GM18505 (cell line): Measurements from ENCODE around the gene SSR4.

Source experiments
- ATAC-seq: cut with Tn5 transposase; IDR thresholded peaks from one replicate; pipeline ENCODE4 v1.9.1; 2021; ENCODE audit not compliant: unreplicated experiment
- POLR2A ChIP-seq: IDR thresholded peaks from 4 replicates; pipeline ENCODE4 v1.6.1; 2011; ENCODE audit warnings: borderline replicate concordance; ENCODE audit not compliant: insufficient read depth, insufficient read length; ENCODE audit errors: extremely low read depth

SSR4 gene

DNA sequence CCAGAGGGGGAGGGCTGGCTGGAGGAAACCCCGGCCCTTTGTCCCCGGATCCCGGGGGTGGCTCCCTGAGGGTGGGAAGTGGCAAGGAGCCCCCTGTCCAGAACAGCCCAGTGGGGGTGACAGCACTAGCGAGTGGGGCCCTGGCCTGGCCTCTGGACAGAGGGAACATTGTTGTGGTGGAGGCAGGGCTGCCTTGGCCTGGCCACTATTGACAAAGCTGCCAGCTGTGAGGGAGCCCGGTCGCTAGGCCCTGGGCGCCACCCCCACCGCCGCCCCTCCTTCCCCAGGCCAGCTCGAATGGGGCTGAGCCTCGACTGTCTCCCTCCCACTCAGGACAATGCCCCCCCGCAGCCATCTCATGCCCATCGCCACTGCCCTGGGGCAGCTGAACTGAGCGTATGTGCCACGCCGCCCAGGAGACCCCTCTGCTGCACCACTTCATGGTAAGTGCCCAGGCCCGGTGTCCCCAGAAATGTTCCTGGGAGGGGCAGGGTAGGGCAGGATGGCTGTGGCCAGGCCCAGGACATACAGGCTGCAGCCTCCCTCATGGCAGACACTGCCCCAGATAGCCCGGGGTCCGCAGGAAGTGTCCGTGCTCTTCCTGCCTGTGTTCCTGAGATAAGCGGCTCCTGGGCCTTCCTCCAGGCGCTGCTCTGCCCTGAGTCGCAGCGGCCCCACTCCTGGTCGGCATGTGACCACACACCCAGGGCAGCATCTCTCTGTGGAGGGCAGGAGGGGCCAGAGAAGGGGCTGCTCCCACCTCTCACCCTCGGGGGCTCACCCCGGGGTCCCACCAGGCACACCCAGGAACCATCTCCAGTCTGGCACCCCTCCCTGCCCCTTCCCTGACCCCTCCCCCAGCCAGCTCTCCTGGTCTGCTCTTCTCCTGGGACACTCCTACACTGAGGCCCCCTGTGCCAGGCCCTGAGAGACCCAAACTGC, 29.1 kb upstream of the SSR4 start:
- TF ChIP-seq POLR2A: no peak
- no peak for ATAC-seq

DNA sequence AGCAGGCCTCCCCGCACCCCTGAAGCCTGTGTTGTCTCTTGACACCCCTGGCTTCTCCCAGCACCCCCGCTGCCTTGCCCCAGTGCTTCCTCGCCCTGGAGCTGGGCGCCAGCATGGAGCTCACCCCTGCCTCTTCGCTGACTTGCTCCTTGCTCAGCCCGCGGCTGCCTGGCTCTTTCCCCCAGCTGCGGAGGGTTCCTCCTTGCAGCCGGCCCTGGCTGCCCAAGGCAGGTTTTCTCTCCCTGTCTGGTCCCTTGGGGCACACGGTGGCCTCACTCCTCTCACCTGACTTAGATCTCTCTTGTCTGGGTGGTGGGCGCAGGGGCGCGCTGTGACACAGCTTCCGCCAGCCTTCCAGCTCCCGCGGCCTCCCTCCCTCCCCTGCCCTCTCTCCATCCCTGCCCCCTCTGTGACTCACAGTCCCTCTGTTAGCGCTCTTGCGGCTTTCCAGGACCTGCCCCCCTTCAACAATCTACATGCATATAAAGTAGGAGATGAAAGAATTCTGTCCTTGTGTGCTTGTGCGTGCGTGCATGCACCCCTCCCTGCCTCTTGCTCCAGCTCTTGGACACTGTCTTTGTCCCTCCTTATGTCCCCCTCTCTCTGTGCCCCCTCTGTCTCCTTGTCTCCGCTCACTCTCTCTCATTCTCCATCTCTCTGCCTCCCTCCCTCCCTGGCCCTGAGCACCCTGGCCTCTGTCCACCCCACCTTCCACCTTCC, 28.2 kb upstream of the SSR4 start:
- TF ChIP-seq POLR2A: no peak

DNA sequence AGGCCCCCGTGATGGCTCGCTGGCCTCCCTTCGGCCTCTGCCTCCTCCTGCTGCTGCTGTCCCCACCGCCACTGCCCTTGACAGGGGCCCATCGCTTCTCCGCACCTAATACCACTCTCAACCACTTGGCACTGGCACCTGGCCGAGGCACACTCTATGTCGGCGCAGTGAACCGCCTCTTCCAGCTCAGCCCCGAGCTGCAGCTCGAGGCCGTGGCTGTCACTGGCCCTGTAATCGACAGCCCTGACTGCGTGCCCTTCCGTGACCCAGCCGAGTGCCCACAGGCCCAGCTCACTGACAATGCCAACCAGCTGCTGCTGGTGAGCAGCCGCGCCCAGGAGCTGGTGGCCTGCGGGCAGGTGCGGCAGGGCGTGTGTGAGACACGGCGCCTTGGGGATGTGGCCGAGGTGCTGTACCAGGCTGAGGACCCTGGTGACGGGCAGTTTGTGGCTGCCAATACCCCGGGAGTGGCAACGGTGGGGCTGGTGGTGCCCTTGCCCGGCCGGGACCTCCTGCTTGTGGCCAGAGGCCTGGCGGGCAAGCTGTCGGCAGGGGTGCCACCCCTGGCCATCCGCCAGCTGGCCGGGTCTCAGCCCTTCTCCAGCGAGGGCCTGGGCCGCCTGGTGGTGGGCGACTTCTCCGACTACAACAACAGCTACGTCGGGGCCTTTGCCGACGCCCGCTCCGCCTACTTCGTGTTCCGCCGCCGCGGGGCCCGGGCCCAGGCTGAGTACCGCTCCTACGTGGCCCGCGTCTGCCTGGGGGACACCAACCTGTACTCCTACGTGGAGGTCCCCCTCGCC, 27.4 kb upstream of the SSR4 start:
- ATAC-seq: no peak
- TF ChIP-seq POLR2A: no peak

More for the DNA sequence above, 28.2 kb upstream of the SSR4 start:
- ATAC-seq: no peak

DNA sequence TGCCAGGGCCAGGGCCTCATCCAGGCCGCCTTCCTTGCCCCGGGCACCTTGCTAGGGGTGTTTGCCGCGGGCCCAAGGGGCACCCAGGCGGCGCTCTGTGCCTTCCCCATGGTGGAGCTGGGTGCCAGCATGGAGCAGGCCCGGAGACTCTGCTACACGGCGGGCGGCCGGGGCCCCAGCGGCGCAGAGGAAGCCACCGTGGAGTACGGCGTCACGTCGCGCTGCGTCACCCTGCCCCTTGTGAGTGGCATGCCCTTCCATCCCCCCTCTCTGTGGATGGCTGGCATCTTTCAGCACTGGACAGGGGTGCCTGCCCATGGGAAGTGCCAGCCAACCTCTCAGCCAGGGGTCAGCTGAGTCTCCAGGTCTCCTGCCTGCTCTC, 26.8 kb upstream of the SSR4 start:
- no peak for TF ChIP-seq POLR2A
- ATAC-seq: no peak

DNA sequence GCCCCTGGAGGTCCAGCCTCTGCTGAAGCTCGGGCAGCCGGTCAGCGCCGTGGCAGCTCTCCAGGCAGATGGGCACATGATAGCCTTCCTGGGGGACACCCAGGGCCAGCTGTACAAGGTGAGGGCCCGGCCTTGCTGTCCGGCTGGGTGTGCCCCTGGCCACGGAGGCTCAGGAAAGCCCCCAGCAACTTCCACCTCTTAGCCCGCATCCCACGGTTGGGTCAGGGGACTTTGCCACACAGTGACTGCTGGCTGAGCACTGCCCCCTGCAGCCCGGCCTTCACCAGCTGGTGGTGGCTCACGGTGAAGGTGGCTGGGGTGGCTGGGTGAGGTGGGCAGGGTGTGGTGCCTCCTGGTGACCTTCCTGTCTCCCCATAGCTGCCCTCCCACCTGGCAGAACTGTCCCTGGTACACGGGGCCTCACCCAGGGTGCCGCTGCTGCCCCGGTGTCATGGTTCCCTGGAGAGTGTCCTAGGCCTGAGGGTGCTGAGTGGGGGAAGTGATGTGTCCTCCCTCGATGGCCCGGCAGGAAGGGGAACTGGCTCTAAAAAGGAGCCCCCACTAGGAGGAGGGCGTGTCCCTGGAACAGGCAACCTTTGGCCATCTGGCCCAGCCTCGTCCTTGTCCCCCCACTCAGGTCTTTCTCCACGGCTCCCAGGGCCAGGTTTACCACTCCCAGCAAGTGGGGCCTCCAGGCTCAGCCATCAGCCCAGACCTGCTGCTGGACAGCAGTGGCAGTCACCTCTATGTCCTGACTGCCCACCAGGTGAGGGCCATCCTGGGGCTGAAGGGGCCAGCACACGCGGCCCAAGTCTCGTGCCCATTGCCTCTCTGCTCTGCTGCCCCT, 25.9 kb upstream of the SSR4 start:
- TF ChIP-seq POLR2A: no peak
- ATAC-seq: no peak

DNA sequence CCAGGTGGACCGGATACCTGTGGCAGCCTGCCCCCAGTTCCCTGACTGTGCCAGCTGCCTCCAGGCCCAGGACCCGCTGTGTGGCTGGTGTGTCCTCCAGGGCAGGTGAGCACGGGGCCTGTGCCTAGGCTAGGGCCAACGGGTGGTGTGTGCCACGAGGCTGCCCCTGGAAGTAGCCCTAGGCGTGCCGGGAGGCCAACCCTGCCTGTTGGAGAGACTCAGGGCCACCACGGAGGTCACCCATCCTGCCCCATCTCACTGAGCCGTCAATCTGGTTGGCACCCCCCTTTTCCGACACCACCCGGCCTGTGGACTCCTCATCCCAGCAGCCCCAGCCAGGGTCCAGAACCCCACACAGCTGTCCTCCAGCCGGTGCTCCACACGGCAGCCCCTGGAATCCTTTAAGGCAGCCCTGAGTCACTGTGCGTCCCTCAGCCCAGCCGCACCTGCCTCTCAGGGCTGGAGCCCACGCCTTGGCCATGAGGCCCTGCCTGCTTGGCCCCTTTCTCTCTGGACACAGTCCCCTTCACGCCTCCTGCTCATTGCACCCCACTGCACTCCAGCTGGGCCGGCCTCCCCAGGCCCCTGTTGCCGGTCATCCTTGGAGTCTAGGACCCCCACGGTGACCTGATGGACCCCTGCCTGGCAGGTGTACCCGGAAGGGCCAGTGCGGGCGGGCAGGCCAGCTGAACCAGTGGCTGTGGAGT, 25.2 kb upstream of the SSR4 start:
- ATAC-seq: no peak
- no peak for TF ChIP-seq POLR2A

DNA sequence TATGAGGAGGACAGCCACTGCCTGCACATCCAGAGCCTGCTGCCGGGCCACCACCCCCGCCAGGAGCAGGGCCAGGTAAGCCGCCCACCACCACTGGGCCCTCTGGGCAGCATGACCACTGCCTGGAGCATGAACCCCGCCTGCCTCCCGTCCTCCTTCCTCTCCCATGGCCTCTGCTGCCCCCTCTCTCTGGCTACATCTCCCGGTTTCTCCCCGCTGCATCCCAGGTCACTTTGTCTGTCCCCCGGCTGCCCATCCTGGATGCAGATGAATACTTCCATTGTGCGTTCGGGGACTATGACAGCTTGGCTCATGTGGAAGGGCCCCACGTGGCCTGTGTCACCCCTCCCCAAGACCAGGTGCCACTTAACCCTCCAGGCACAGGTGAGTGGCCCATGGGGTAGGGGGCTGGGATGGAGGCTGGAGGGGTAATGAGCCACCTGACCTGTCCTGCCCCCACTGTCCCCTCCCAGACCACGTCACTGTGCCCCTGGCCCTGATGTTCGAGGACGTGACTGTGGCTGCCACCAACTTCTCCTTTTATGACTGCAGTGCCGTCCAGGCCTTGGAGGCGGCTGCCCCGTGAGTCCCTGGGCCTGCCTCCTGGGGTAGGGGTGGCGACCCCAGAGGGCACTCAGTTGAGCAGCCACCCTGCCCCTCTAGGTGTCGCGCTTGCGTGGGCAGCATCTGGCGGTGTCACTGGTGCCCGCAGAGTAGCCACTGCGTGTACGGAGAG, 24.4 kb upstream of the SSR4 start:
- TF ChIP-seq POLR2A: no peak
- no peak for ATAC-seq

DNA sequence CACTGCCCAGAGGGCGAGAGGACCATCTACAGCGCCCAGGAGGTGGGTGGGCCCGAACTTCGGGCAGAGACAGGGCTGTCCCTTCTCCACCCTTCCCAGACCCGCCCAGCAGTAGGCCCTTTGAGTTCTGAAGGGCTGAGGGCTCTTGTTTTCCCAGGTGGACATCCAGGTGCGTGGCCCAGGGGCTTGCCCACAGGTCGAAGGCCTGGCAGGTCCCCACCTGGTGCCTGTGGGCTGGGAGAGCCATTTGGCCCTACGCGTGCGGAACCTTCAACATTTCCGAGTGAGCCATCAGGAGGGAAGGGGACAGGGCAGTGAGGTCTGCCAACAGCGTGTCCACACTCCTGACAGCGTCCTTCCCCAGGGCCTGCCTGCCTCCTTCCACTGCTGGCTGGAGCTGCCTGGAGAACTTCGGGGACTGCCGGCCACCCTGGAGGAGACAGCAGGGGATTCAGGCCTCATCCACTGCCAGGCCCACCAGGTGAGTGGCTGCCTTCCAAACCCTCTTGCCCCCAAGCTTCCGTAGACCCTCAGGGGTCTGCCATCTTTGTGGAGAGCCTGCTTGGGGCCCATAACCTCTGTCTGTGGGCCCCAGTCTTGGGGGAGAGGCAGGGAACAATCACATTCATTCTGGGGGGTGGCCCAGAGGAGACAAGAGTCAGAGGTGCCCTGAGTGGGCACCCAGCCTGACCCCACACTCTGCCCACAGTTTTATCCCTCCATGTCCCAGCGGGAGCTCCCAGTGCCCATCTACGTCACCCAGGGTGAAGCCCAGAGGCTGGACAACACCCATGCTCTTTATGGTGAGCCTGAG, 23.7 kb upstream of the SSR4 start:
- no peak for ATAC-seq
- TF ChIP-seq POLR2A: no peak

DNA sequence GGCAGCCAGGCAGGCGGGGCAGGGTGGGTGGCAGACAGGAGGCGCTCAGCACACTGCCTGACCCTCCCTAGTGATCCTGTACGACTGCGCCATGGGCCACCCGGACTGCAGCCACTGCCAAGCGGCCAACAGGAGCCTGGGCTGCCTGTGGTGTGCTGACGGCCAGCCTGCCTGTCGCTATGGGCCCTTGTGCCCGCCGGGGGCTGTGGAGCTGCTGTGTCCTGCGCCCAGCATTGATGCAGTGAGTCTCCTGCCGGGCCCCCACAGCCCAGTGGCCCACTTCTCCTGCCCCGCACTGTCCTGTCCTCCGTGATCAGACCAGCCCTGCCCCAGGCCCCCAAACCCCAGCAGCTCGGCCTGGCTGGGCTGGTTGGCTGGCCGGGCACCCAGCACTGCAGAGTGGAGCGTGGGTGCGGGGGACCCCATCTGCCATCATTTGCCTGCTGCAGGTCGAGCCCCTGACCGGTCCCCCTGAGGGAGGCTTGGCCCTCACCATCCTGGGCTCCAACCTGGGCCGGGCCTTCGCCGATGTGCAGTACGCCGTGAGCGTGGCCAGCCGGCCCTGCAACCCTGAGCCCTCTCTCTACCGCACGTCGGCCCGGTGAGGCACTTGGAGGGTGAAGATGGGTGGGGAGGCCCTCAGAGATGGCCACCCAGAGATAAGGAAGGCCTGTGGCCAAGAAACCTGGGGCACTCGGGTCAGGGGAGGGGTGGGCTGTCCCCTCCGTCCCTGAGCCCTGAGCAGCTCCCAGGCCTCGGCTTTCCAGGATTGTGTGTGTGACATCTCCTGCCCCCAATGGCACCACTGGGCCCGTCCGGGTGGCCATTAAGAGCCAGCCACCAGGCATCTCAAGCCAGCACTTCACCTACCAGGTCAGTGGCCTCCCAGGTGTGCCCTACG, 22.8 kb upstream of the SSR4 start:
- TF ChIP-seq POLR2A: no peak
- ATAC-seq: no peak

DNA sequence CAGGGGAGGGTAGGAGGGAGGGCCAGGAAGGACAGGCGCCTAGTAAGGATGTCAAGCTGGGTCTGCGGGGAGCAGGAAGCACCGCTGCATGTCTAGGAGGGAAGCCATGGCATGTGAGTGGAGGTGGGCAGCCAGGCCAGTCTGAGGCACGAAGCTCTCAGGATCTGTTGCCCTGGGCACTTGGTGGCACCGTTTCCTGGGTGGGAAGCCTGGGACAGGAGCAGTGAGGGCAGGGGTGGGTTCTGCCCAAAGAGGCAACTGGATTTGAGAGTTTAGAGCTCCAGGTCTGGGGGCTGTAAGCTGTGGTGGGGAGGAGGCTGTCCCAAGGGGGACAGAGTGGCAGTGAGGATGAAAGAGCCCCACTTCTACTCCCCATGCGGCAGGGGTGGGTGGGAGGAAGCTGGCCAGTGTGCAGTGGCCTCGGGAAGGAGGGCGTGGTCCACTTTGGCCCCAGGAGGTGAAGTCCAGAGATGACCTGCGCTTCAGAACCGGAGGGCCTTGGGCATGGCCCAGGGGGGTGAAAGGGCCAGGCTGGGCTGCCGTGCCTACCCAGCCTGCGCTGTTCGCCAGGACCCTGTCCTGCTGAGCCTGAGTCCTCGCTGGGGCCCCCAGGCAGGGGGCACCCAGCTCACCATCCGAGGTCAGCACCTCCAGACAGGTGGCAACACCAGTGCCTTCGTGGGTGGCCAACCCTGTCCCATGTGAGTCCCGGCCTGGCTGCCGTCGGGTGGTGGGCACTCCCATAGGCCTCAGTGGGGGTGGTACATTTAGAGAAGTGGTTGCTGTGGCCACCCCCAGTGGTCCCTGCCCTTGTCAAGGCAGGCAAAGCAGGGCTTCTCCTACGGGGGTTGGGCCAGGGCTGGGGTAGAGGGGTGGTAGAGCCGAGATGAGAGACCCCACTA, 21.9 kb upstream of the SSR4 start:
- TF ChIP-seq POLR2A: no peak
- ATAC-seq: no peak
